ENCODE data around the gene OR4C12.

DNA sequence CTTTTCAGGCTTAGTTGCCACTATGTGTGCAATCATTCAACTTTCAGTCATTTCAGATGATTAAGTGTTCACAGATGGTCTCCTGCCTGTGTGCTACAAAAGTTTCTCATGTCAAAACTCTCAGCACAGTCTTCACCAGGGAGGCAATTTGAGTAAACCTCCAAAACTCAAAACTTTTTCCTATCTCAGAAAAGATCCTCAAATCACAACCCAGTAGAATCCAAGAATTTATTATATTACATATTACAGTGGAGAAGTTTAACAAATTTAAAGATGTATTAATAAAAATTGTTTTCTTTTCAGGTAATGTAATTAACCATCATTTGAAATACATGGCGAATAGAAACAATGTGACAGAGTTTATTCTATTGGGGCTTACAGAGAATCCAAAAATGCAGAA, 30.2 kb downstream of the OR4C12 start, which contains the start of gene OR4C13:
- TF ChIP-seq SUZ12 (IDR thresholded peaks at IDR 0.05; ENCODE audit: extremely low read depth, insufficient read depth, insufficient read length) (no peak), YY1 (IDR thresholded peaks at IDR 0.05; ENCODE audit: insufficient read depth, insufficient read length) (no peak)
